HG03103 (cell line): ENCODE measurements around the gene KCNH3.
"Not testable (repeated sequence)": the region's sequence is repeated elsewhere in the genome, so short reads cannot be mapped to it uniquely, and the experiment has no call there.

Source experiments
- ATAC-seq: cut with Tn5 transposase; IDR thresholded peaks from one replicate; pipeline ENCODE4 v1.9.1; 2021; ENCODE audit warnings: low read depth; ENCODE audit not compliant: unreplicated experiment

Gene KCNH3

GRCh38 chr12:49524660-49525324, 14.0 kb upstream of the KCNH3 start:
- ATAC-seq = no peak

DNA sequence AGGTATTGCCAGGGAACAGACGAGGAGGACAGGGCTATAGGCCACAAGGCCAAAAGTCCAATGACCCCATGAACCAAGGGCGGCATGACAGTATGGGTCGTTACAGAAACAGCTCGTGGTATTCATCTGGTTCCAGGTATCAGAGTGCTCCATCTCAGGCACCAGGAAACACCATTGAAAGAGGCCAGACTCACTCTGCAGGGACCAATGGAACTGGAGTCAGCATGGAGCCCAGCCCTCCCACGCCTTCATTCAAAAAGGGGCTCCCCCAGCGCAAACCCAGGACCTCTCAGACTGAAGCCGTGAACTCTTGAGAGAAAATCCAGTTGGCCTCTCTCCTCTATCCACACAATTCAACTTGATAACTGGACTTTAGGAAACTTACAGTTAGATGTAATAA, 12.9 kb upstream of the KCNH3 start:
- no peak for ATAC-seq

GRCh38 chr12:49527361-49528130, 11.3 kb upstream of the KCNH3 start:
- no peak for ATAC-seq

DNA sequence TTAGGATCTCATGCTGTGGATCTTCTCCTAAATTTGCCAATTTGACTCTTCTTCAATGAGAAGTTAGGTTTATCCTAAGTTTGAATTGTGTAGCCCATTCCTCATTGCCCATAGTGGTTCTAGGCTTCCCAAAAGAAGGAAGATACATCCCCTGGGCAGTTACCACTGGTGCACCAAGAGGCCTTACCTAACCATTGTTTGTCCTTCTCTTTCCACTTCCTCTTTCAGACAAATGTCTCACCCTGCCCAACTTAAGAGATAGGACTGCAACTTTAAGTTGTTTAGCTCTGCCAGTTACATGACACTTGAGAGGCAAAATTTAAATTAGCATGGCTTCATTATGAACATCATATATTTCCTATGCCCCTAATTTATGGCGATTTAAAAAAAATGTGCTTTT, 9.4 kb upstream of the KCNH3 start:
- ATAC-seq = no peak

GRCh38 chr12:49531745-49532144, 7.1 kb upstream of the KCNH3 start:
- no peak for ATAC-seq

DNA sequence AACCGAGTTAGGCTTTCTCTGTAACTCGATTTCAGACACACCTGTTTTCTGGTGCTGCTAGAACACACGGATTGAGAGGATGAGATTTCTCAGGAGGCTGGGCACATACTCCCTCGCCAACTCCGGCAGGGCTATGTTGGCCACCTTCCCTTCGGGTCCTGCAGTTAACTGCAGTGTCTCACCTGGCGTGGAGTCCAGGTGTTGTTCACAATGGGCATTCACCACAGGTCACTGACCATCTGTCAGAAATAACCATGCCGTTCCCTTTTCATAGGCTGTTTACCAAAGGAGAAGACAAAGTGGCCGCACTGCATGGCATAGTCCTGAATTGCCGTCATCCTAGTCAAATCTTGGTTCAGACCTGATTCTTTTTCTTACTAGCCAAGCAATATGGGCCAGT, 5.5 kb upstream of the KCNH3 start:
- ATAC-seq = no peak

DNA sequence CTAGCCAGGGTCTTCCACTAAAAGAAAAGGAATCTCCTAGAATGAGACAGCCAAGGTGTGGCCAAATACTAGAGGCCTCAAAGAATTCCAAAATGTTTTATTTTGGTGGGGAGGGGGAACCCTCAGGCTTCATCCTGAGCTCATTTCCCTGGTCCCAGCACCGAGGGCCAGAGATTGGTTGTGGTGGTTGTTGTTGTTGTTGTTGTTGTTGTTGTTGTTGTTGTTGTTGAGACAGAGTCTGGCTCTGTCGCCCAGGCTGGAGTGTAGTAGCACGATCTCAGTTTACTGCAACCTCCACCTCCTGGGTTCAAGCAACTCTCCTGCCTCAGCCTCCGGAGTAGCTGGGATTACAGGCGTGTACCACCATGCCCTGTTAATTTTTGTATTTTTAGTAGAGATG, 4.7 kb upstream of the KCNH3 start:
- ATAC-seq = not testable (repeated sequence)

DNA sequence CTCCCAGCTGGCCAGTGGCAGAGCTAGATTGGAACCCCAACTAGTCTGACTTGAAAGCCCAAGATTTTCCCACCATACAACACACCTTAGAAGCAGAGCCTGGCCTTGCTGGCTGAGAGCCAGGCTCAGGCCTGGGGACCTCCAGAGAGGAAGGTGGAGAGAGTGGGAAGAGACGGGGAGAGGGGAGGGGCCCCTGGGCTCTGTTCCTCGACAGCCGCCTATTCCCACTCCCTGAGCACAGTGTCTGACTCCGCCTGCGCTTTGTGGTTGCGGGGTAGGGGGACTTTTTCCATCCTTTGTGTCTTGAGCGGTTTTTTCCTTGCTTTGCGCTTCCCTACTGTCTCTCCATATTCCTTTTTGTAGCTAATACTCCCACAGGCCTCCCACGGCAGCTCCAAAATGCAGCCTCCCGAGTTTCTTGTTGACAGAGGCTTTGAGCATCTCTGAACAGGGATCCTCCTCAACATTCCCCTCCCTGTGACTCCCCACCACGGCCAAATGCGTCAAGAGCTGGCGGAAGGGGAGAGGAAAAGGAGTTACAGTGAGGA, 4.0 kb upstream of the KCNH3 start:
- ATAC-seq = no peak

DNA sequence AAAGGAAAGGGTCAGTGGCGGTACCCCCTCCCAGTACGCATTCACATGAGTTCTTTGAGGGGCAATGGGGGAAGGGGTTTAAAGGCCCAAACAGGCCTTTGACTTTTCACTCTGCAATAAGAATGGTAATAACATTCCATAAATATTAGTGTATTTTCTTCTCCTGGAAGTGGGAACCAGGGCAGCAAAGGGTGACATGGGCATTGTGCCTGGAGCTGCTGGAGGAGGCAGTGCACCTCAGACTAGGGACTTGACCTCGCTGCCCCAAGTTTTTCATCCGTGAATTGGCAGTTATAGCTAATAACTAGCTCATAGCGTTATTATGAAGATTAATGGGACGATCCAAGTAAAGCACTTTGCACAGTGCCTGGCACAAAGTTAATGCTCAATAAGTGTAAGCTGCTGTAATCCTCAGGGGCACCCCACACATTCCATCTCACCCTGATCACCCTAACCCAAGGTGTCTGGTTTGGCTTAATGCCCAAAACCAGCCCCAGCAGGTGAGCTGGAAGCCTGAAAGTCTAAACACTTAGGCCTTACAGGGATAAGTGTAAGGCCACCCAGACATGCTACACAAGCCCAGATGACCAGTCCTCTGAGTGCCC, 2.8 kb upstream of the KCNH3 start:
- ATAC-seq = no peak

DNA sequence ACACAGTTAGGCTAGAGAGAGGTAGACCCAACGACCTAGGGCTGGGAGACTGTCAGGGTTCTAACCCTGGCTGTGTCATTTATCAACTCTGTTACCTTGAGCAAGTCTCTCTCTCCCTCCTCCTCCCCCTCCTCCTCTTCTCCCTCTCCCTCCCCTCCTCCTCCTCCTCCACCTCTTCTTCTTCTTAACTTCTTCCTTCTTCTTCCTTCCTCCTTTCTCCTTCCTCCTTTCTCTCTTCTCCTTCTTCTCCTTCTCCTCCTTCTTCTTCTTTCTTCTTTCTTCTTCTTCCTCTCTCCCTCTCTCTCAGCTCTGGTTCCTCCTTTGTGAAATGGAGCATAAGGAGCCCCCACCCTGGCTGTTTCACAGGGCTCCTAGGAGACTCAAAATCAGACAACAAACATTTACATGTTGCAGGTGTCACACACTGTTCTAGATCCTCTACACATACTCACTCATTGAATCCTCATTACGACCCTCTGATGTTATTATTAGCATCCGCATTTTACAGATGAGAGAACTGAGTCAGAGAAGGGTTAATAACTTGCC, 2.2 kb upstream of the KCNH3 start:
- ATAC-seq = no peak

DNA sequence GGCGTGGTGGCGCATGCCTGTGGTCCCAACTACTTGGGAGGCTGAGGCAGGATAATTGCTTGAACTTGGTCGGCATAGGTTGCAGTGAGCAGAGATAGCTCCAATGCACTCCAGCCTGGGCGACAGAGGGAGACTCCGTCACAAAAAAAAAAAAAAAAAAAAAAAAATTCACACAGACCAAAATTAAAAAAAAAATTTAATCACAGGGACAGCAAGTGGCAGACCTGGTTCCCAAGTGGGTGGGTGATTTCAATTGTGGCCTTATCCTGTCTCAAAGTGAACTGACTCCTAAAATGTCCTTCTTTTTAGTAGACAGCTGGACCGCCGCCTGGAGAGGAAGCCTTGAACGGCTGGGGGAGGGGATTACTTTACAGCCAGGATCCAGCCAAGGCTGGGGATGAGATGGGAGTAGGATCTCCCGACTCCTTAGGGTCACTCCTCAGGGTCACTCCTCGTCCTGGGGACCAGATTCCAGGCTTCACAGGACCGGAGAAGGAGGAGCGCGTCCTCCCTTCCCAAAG, 1.5 kb upstream of the KCNH3 start:
- no peak for ATAC-seq

DNA sequence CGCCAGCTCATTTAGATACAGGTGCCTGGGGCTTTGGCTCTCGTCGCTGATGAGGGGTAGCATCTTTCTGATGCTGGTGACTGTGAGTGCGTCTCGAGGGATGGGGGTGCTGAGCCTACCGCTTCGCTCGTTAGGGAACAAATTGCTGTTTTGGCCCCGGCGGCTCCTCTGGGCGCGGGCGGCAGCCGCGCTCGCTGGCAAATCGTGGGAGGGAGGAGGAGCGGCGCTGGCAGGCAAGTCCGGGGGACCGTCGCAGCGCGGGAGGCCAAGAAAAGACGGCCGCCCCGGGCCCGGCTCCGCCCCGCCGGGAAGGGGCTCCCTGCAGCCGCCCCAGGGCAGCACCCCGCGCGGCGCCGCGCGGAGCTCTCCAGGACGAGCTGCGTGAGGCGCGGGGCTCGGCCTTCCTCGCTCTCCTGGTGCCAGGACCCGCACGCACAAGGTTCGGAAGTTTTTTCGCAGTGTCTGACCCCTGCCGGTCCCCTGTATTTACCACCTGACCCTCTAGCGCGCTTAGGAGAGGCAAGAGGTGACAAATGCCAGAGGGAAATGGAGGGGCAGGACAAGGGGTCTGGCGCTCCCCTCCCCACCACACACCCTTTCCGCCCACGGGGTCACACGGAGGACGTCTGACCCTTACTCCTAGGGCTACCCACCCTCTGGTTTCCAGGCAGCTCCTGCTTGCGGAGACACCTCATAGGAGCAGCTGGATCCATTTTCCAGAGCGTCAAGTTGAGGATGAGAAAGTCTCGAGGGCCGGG, 899 bp upstream of the KCNH3 start:
- no peak for ATAC-seq

- ATAC-seq = no peak
These were observed 787 bp downstream of the KCNH3 start for GRCh38 chr12:49539406-49540228.

- no peak for ATAC-seq
These were observed 1.7 kb downstream of the KCNH3 start for GRCh38 chr12:49540229-49541139.

DNA sequence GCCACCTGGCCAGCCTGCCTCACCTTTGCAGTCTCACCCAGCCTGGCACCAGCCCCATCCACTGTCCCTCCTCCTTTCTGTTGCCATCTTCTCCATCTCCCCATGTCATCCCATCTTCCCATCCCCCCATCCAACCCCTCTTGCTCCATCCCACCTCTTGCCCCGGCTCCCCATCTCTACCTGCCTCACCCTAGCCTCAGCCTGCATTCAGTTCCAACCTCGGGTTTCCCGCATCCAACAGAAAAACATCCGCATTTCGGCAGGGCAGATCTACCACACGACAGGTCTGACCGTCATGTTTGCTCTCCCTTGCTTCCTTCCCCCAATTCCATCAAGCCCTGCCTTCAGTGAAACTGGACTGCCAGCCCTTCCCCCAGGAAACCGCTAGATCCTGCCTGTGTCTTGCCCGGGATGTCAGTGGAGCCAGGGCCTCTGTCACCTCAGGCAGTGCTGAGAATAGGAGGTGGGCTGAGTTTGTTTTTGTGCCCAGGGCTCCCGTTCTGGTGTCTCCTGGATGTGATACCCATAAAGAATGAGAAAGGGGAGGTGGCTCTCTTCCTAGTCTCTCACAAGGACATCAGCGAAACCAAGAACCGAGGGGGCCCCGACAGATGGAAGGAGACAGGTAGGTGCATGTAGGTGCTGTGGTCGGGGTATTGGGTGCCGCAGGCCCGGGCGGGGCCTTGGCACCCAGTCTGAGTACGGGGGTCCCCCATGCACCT, 2.5 kb downstream of the KCNH3 start:
- ATAC-seq = no peak

DNA sequence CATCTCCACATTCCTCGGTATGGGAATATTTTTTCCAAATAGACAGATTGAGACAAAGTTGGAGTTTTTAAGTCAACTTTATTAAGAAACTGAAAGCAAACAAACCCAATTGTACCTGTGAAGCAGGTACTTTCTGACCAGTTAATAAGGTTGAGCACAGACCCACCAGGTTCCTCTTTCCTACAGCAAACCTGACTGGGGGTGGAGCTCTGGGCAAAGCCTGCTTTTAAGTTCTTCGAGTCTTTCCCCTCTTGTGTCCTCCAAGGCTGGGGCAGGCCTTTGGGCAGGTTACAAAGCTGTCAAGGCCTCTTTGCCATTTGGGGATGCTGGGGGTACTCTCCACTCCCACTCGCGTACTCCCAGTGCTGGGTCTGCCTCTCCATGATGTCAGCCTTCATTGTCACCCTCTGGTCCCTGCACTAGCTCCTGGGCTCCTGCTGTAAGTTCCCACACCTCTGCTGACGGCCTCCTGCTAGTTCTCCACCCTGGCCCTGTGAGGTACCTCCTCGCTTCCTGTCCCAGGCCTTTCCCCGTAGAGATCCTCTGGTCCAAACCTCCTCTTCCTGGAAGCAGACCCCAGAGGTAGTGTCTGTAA, 3.2 kb downstream of the KCNH3 start:
- ATAC-seq = no peak

GRCh38 chr12:49542592-49543160, 3.8 kb downstream of the KCNH3 start:
- ATAC-seq = no peak
